ENCODE results near the gene PURB. TPM values are rescaled to one million over a fixed set of nuclear protein-coding genes. Genes with fewer than 3 reads are reported as not detected.
"Not testable (repeated sequence)": the region's sequence is repeated elsewhere in the genome, so short reads cannot be mapped to it uniquely, and the experiment has no call there.

Gene PURB
- total RNA-seq, 1 donor from 2014 or later, result 5.4 TPM

GRCh38 chr7:44875241-44875640, 10.1 kb downstream of the PURB start:
- no peak for TF ChIP-seq CTCF (conservative IDR thresholded peaks at IDR 0.05; ENCODE audit: low read depth, low read length)
- no peak overlapping the region for H3K4me3 ChIP-seq (ENCODE audit: low read depth, low read length)
- no peak for DNase-seq (ENCODE audit: low read depth)

DNA sequence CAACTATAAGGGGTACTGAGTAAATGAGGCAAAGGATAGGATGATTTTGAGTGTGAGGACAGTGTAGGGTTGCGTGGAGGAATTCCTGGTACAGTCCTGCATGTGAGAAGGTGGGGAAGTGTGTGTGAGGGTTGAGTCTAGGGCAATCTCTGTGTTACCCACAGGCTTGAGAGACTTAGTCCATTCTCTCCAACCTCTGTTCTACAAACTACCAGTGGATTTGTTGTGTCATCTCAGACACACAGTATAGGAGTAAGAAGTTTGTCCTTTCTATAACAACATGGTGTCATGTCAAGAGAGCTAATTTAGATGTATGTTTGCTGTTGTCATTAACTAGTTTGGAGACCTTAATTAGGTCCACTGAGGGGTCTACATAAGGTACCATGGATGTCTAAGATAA, 12.5 kb downstream of the PURB start:
- TF ChIP-seq CTCF (conservative IDR thresholded peaks at IDR 0.05; ENCODE audit: low read depth, low read length), result no peak
- H3K4me3 ChIP-seq (ENCODE audit: low read depth, low read length), result no peak overlapping the region
- DNase-seq (ENCODE audit: low read depth), result no peak

DNA sequence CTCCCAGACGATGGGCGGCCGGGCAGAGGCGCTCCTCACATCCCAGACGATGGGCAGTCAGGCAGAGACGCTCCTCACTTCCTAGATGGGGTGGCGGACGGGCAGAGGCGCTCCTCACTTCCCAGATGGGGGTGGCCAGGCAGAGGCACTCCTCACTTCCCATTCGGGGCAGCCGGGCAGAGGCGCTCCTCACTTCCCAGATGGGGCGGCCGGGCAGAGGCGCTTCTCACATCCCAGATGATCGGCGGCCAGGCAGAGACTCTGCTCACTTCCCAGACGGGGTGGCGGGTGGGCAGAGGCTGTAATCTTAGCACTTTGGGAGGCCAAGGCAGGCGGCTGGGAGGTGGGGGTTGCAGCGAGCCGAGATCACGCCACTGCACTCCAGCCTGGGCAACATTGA, 13.4 kb downstream of the PURB start:
- not testable (repeated sequence) for DNase-seq (ENCODE audit: low read depth); H3K4me3 ChIP-seq (ENCODE audit: low read depth, low read length)

- not testable (repeated sequence) for DNase-seq (ENCODE audit: low read depth)
Measured at GRCh38 chr7:44870780-44871179, 14.6 kb downstream of the PURB start.

DNA sequence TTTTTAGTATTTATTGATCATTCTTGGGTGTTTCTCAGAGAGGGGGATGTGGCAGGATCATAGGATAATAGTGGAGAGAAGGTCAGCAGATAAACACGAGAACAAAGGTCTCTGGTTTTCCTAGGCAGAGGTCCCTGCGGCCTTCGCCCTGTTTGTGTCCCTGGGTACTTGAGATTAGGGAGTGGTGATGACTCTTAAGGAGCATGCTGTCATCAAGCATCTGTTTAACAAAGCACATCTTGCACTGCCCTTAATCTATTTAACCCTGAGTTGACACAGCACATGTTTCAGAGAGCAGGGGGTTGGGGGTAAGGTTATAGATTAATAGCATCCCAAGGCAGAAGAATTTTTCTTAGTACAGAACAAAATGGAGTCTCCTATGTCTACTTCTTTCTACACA, 15.0 kb downstream of the PURB start:
- DNase-seq (ENCODE audit: low read depth); H3K4me3 ChIP-seq (ENCODE audit: low read depth, low read length): not testable (repeated sequence)

More at GRCh38 chr7:44870780-44871179, 14.6 kb downstream of the PURB start:
- H3K4me3 ChIP-seq (ENCODE audit: low read depth, low read length), result not testable (repeated sequence)

DNA sequence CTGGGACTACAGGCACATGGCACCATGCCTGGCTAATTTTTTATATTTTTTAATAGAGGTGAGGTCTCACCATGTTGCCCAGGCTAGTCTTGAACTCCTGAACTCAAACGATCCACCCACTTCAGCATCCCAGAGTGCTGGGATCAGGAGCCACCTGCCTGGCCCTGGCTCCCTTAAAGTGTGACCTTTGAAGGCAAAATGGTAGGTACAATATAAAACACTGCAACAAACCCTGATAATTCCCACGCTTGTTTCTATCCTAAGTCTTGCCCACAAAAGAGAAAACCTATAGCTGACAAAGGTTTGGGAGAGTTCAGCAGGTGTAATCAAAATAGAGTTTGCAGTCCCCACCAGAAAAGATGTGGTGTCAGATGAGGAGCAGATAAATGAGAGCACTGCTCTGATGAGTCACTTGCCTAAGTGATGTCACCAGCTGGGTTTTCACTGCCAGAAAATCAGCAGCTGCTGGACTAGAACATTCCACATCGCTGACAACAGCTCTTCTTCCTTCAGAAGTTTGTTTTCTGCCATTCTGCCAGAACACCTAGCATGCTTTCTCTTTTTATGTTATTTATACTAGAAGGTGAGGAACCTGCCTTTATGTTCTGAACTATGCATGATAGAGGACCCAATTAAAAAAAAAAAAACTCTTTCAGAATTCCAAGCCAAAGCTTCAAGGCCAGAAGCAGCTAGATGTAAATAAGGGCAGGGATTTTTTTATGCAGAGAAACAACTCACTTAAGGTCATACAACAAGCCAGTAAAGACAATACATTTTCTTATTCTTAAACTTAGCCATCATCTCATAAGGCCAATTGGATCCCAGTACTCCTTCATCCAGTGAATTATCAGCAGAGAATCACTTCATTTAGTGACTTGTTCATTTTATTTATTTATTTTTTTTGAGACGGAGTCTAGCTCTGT, 18.0 kb downstream of the PURB start:
- TF ChIP-seq CTCF (conservative IDR thresholded peaks at IDR 0.05; ENCODE audit: low read depth, low read length), result no peak
- DNase-seq (ENCODE audit: low read depth), result peak; percentile 78
- H3K4me3 ChIP-seq (ENCODE audit: low read depth, low read length), result no peak overlapping the region

- H3K4me3 ChIP-seq (ENCODE audit: low read depth, low read length); DNase-seq (ENCODE audit: low read depth): not testable (repeated sequence)
Measured at GRCh38 chr7:44861949-44862348, 23.4 kb downstream of the PURB start.

DNA sequence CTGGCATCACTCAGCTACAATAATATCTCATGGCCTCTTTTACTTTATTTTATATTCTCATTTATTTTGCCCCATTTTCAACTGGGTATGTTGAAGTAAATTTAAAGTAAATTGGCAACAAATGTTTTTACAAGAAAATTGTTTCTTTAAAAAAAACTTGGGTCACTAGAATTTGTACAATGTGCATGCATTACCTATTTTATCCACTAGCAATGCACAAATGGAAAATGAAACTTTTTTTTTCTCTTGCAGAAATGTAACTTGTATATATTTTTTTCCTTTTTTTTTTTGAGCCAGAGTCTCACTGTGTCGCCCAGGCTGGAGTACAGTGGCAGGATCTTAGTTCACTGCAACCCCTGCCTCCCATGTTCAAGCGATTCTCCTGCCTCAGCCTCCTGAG, 27.2 kb downstream of the PURB start:
- no peak for DNase-seq (ENCODE audit: low read depth)
- H3K4me3 ChIP-seq (ENCODE audit: low read depth, low read length), result no peak overlapping the region
- TF ChIP-seq CTCF (conservative IDR thresholded peaks at IDR 0.05; ENCODE audit: low read depth, low read length), result peak; percentile 6

DNA sequence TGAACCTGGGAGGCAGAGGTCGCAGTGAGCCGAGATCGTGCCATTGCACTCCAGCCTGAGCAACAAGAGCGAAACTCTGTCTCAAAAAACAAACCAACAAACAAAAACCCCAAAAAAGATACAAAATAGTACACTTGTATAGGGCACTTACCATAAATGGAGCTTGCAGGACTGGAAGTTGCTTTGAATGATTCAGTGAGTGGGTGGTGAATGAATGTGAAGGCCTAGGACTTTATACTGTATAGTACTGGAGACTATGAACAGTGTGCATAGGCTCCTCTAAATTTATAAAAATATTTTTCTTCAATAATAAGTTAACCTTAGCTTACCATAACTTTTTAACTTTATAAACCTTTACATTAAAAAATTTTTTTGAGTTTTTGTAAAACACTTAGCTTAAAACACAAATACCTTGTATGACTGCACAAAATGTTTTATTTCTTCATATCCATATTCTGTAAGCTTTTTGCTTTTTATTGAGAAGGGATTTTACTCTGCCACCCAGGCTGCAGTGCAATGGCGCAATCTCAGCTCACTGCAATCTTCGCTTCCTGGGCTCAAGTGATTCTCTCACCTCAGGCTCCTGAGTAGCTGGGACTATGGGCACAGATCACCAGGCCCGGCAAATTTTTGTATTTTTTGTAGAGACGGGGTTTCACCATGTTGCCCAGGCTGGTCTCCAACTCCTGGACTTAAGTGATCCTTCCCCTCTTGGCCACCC, 30.5 kb downstream of the PURB start:
- no peak for DNase-seq (ENCODE audit: low read depth)
- no peak for TF ChIP-seq CTCF (conservative IDR thresholded peaks at IDR 0.05; ENCODE audit: low read depth, low read length)

More for the DNA sequence above, 30.5 kb downstream of the PURB start:
- no peak overlapping the region for H3K4me3 ChIP-seq (ENCODE audit: low read depth, low read length)

Data from epithelial cell of proximal tubule (primary cell).